HG03571 (cell line): ENCODE data around the gene TREML4.
"Not testable (repeated sequence)": the region's sequence is repeated elsewhere in the genome, so short reads cannot be mapped to it uniquely, and the experiment has no call there.

Experiments
- ATAC-seq: cut with Tn5 transposase; IDR thresholded peaks from one replicate; pipeline ENCODE4 v1.9.1; 2021; ENCODE audit not compliant: unreplicated experiment

Gene TREML4, protein sequence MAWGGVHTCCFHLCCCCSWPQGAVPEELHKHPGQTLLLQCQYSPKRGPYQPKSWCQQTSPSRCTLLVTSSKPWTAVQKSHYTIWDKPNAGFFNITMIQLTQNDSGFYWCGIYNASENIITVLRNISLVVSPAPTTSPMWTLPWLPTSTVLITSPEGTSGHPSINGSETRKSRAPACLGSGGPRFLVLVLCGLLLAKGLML

GRCh38 chr6:41228096-41228495 is at the start of gene TREML4:
Gene TREML4 (plus strand): TSS chr6:41228349. CDS start chr6:41228428, 79 bp downstream.
- no peak for ATAC-seq

GRCh38 chr6:41179163-41179562 is 49.0 kb upstream of the TREML4 start:
- no peak for ATAC-seq

- no peak for ATAC-seq
These were observed 46.6 kb upstream of the TREML4 start for GRCh38 chr6:41181566-41181965.

DNA sequence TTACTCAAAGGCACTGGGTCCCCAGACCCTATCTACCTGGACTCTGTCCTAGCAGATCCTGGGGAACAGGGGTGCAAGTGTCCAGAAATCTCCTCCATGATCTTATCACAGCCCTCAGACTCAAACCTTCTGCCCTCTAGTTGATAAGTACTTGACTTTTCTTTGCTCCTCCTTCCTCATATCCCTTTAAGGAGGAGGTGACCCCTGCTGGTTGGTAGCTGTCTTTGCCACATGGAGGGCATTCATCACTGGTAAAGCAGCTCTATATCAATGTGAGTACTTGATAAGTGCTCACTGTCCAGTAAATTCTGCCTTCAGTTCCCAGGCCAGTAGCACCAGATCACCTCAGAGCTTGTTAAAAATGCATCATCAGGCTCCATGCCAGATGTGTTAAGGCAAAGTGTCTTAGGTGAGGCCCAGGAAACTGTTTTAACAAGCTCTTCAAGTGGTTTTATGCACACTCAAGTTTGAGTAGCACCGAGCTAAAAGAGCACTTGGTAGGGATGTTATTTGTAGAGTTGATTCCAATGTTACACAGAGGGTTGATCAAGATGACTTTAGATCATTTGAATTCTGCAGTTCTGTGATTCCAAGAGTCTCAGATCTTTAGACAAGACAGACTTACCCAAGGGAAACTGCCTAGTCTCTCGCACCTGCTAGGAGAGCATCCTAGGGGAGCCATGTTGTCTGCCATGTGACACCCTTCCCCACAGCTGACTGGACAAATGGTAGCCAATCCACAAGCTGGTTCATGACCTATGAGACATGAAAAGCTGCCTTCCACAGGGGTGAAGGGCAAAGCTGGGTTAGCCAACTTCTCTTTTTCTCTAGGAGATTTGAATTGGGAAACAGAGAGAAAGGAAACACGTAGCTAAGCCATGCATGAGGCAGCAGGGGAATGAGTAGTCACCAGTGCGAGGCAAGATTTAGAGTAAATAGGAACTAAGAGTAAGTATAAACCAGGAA is 45.8 kb upstream of the TREML4 start:
- ATAC-seq, result no peak

- ATAC-seq, result no peak
These were observed 43.4 kb upstream of the TREML4 start for GRCh38 chr6:41184761-41185160.

- ATAC-seq, result no peak
These were observed 42.1 kb upstream of the TREML4 start for GRCh38 chr6:41186031-41186562.

DNA sequence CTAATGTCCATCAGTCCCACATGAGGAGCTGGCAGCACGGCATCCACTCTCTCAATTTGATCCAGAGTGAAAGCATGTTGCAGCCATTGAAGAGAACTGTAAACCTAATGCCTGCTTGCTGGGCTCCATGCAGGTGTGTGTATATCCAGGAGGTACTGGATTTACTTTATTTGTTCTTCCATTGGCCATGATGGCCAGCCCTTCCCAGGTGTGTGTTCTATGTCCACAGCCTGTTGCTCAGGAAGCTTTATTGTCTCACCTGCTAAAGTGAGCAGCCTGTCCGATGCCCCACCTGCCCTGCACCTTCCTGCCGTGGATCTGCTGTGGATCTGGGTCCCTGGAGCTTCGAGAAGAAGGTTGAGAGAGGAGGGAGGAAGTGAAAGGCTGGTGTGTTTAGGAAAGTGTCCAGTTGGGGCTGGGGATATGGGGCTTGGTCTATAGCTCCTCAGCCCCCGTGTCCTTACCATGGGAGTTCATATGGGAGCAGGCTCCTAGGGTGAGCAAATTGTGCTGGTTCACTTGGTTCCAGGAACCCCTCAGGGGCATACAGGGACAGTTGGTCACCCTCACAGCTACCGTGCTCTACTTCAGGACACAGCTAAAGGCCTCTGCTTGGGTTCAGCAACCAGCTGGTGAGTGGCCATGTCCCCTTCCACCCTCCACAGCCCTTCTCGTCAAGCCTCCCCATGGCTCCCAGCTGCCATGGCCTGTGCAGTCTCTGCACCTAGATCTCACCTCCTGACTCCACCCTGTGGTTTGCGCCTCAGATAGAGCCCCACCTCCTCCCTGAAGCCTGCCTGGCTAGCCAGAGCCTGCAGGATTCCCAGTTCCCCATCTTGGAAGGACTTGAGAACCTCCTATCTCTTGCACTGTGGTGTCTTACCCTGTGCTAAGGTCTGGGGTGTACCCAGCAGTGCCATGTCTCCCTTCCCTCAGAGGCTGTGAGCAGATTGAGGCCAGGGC is 39.9 kb upstream of the TREML4 start:
- ATAC-seq, result no peak

DNA sequence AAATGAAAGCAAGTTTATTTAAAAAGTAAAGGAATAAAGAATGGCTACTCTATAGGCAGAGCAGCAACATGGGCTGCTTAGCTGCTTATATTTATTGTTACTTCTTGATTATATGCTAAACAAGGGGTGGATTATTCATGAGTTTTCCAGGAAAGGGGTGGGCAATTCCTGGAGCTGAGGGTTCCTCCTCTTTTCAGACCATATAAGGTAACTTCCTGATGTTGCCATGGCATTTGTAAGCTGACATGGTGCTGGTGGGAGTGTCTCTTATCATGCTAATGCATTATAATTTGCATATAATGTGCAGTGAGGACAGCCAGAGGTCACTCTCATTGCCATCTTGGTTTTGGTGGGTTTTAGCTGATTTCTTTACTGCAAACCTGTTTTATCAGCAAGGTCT is 39.1 kb upstream of the TREML4 start:
- ATAC-seq, result not testable (repeated sequence)

DNA sequence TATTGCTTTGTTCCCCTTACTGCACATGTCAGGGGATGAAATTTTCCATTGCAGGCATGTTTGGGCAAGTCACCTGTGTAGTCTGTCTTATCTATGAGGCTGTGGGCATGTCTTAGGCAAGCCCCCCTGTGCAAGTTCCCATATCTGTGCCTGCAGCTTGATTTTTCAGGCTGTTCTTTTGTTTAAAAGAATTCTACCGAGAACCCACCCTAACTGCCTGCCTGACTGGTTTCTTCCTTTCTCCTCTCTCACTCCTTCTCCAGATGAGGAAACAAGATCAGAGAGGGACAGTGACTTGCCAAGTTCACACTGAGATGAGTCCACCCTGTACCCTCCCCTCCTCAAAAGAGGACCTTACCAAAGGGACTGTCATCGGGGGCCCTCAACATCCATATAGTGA is 38.2 kb upstream of the TREML4 start:
- ATAC-seq, result no peak

DNA sequence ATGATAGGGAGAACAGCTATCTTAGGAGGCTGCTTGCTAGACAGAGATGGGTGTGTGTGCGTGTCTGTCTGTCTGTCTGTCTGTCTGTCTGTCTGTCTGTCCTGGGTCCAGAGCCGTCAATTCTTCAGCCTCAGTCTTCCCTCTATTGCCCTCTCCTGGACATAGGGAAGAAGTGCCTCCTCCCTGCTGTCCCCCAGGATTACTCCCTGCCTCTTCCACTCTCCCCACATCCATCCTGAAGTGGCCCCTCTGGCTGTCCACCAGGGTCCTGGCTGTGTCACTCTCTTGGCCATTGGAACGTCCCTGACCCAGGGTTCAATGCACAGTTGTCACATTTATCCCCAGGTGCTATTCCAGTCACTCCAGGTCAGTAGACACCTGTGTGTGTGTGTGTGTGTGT is 37.4 kb upstream of the TREML4 start:
- no peak for ATAC-seq

DNA sequence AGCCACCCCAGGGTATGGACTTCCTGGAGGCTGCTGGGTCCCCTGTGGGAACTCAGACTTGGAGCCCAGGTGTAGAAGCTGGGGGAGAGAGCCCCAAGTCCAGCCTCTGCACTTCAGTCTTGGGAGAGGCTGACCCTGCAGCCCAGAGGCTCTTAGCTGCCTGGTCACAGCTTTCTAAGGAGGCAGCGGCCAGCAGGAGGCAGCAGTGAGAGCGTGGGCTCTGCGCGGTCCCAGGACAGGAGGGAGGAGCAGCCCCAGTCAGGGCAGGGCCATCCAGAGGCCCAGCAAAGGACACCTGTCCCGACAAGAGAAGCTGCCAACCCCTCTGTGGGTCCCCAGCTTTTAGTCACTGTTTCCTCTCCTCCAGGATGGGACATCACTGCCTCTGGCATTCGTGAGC is 36.6 kb upstream of the TREML4 start:
- no peak for ATAC-seq

GRCh38 chr6:41193171-41193734 is 34.9 kb upstream of the TREML4 start:
- ATAC-seq, result no peak

GRCh38 chr6:41193884-41194283 is 34.3 kb upstream of the TREML4 start:
- ATAC-seq, result no peak

- no peak for ATAC-seq
These were observed 33.8 kb upstream of the TREML4 start for GRCh38 chr6:41194386-41194785.

DNA sequence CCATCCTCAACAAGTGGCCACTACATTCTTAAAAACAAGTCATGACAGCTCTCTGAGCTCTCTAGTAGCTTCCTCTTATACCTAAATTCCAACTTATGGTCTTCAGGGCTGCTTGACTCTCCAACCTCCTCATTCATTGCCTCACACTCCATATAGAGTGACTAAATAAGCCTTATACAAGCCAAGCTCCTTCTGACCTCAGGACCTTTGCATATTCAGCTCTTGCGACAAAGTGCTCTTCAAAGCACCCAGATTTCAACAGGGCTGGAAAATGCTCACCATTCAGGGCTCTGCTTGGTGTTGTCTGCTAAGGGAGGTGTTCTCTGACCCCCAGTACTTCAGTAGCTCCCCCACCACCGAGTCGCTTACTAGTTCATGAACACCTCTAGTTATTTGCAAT is 30.9 kb upstream of the TREML4 start:
- no peak for ATAC-seq

GRCh38 chr6:41199552-41200246 is 28.4 kb upstream of the TREML4 start:
- no peak for ATAC-seq

- no peak for ATAC-seq
These were observed 27.8 kb upstream of the TREML4 start for GRCh38 chr6:41200296-41200900.

- ATAC-seq, result no peak
These were observed 27.0 kb upstream of the TREML4 start, which contains the start of gene TREML2 for GRCh38 chr6:41200901-41201763. Gene TREML2 (minus strand): TSS chr6:41201149. CDS start chr6:41201008, 141 bp downstream.
